ENCODE measurements around the gene NUDT16.

NUDT16 gene

GRCh38 chr3:131386429-131387165 lies 5.0 kb downstream of the NUDT16 start:
- no peak for DNase-seq

- DNase-seq: no peak
Observed at GRCh38 chr3:131387796-131388489, 6.4 kb downstream of the NUDT16 start.

DNA sequence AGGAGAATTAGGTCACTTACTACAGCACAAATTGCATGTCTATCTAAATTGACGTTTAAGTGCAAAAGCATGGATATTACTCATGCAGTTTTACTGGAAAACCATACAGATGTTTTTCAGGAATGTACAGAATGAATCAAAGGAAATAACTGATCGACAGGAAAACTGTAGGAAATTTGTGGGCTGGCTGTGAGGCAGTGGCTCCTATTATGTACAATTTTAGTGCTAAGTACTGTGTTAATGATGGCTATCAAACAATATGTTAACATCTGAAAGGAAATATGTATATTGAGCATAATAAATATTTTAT lies 6.9 kb downstream of the NUDT16 start:
- no peak for DNase-seq

- DNase-seq: no peak
Observed at GRCh38 chr3:131390331-131390730, 8.8 kb downstream of the NUDT16 start.

GRCh38 chr3:131393051-131393450 lies 11.5 kb downstream of the NUDT16 start:
- DNase-seq: no peak

DNA sequence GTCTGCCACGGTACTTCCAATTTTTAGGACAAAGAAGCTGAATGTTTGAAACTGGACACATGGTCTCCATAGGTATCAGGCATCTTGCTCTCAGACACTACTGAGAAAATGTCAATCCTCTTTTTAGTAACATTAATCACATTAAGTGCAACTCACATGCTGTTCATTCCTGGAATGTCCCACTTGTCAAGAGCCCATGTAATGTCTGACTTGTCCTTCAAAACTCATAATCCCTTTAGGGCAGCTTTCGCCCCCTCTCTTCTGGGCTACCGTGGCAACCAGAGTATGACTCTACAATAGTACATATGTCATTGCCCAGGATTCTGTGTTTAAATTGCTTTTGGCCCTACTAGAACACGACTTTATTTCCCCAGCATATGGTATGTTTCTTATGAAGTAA lies 12.3 kb downstream of the NUDT16 start:
- no peak for DNase-seq

GRCh38 chr3:131394400-131394799 lies 12.8 kb downstream of the NUDT16 start:
- DNase-seq: no peak

GRCh38 chr3:131396170-131396569 lies 14.6 kb downstream of the NUDT16 start:
- DNase-seq: no peak

GRCh38 chr3:131397889-131398288 lies 16.3 kb downstream of the NUDT16 start:
- no peak for DNase-seq

GRCh38 chr3:131401978-131402377 lies 20.4 kb downstream of the NUDT16 start:
- DNase-seq: no peak

GRCh38 chr3:131402391-131403039 lies 20.9 kb downstream of the NUDT16 start:
- no peak for DNase-seq

DNA sequence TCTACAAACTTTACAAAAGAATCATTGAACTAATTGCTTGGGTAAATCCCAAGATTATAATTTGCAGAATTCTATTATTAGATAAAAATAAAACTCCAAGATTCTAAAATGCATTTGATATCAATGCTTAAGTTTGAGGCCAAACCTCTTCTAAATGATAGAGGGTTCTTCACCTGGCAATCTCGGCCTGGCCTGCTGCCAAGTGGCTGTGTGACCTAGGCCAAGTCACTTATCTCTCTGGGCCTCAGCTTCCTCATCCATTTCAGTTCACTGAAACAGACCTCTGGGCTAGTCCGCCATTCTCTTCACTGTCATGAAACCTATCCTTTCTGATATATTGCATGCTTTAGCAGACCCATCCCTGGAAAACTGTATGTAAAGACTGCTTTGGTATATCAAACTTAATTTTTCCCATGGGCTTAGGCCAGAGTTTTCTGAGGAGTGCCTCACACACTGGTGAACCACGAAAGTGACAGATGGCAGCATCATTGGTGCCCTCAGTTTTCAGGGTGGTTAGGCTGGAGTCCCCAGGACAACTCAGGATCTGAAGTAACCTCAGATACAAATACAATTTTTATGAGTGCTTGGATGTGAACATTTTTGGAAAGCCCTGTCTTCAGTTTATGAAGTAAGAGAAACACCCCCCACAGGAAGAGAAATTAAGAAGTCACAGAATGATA lies 21.8 kb downstream of the NUDT16 start:
- DNase-seq: no peak

DNA sequence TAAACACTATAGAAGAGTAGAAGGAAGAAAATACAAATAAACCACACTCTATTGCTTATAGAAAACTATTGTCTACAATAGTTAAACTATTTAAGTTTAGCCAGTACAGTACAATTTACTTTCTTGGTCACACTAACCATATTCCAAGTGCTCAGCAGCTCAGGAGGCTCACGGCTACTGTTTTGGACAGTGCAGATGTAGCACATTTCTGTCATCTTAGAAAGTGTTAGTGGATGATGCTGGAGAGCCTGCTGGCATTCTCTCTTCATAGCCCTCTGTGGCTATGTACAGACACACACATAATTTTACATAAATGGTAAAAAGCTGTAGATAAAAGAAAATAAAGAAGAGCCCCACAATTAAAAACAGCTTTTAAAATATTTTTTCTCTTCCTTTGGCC lies 23.8 kb downstream of the NUDT16 start:
- DNase-seq: no peak

DNA sequence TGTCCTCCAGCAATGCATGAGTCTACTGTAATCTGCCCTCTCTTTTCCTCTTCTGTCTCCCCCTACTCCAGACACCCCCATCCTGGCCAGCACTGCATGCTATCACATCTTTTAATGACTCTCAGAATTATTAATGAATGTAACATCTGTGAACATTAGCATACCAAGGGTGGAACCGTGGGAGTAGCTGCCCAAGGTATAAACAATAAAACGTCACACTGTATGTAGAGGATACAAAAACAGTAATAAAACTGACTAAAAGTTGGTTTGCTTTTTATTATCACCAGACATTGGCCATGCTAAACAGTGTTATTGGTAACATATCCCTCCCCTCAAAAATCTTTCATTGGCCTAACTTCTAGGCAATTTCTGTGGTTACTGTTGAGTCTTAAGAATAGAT lies 24.7 kb downstream of the NUDT16 start:
- DNase-seq: no peak

DNA sequence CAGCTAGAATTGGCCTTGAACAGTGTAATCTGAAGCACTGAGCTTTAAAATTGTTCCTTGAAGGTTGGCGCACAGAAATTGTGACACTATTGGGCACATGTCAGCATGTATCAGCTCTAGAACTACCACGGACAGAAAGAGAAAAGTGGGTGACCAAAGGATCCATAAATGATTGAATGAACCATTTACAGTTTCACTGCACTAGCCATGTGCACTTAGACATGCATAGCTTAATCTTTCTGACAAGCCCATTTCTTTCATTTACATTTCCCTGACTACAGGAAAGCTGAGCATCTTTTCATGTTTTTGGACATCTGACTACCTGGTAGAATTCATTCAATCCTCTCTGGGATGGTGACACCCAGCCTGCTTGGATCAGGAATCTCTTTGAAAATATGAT lies 36.2 kb downstream of the NUDT16 start:
- no peak for DNase-seq

GRCh38 chr3:131421301-131421700 lies 39.7 kb downstream of the NUDT16 start:
- no peak for DNase-seq

- DNase-seq: no peak
Observed at GRCh38 chr3:131421957-131422498, 40.5 kb downstream of the NUDT16 start.

DNA sequence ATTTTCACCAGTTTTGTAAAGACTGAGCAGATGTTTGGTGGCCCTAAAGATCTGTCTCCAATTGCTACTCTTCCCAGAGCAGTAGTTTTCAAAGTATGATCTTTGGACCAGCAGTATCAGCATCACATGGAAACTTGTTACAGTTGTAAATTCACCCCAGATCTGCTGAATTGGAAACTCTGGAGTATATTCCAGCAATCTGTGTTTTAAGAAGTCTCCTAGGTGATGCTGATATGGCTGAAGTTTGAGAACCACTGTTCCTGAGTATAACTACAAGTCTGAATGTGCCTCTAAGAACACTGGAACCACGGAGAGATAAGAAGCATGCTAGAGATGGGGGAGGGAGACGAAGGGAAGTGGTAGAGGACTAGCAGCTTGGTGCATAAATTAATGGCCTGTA lies 45.7 kb downstream of the NUDT16 start:
- DNase-seq: no peak

DNA sequence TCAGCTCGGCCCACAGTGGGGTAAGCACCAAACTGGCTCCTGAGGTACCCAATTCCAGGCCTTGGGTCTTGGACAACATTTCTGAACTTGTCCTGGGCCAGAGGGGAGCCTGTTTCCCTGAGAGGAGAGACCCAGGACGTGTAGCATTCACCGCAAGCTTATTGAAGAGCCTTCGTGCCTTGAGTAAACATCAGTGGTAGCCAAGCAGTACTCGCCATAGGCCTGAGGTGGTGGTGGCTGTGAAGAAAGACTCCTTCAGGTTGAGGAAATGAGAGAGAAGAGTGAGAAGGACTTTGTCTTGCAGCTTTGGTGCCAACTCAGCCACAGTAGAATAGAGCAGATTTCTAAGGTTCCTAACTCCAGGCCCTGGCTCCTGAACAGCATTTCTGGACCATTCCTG lies 50.2 kb downstream of the NUDT16 start:
- no peak for DNase-seq

DNA sequence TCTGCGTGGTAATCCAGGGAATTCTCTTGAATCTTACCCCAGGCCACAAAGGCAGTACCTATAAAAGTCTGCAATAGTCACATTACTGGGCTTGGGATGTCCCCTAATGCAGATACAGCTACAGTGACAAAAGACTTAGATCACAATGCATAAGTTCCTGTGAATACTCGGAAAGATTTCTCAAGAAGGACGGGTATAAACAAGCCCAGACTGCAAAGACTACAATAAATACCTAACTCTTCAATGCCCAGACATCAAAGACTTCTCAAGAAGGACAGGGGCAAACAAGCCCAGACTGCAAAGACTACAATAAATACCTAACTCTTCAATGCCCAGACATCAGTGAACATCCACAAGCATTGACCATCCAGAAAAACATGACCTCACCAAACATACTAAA lies 50.9 kb downstream of the NUDT16 start:
- DNase-seq: no peak

- DNase-seq: no peak
Observed at GRCh38 chr3:131435000-131435399, 53.4 kb downstream of the NUDT16 start.
